Measurements from ENCODE around the gene MICU2.
A peak's percentile ranks its signal among the peaks of the same experiment; 100 is the strongest.

The MICU2 gene

GRCh38 chr13:21483748-21484147 is 120.2 kb downstream of the MICU2 start:
- DNase-seq (ENCODE audit: low spot score), result no peak

GRCh38 chr13:21481359-21481758 is 122.6 kb downstream of the MICU2 start:
- DNase-seq (ENCODE audit: low spot score), result no peak

- peak; percentile 82 for DNase-seq (ENCODE audit: low spot score)
Measured at GRCh38 chr13:21478881-21479808, 124.8 kb downstream of the MICU2 start.

- peak; percentile 95 for DNase-seq (ENCODE audit: low spot score)
Measured at GRCh38 chr13:21476893-21477472, 127.0 kb downstream of the MICU2 start.

- DNase-seq (ENCODE audit: low spot score), result no peak
Measured at GRCh38 chr13:21475115-21475514, 128.9 kb downstream of the MICU2 start.

- DNase-seq (ENCODE audit: low spot score), result no peak
Measured at GRCh38 chr13:21470785-21471184, 133.2 kb downstream of the MICU2 start.

GRCh38 chr13:21466527-21466926 is 137.4 kb downstream of the MICU2 start:
- no peak for DNase-seq (ENCODE audit: low spot score)

GRCh38 chr13:21465710-21466160 is 138.2 kb downstream of the MICU2 start:
- DNase-seq (ENCODE audit: low spot score), result no peak

- peak; percentile 35 for DNase-seq (ENCODE audit: low spot score)
Measured at GRCh38 chr13:21463424-21463823, 140.5 kb downstream of the MICU2 start.

- DNase-seq (ENCODE audit: low spot score), result no peak
Measured at GRCh38 chr13:21461131-21461530, 142.8 kb downstream of the MICU2 start.

GRCh38 chr13:21458813-21459701 is 144.9 kb downstream of the MICU2 start, which contains the start of gene ZDHHC20:
Gene ZDHHC20, minus strand, starts transcription at chr13:21459303. Its CDS starts 132 bp downstream, at chr13:21459171.
- peak; percentile 94 for DNase-seq (ENCODE audit: low spot score)

- no peak for DNase-seq (ENCODE audit: low spot score)
Measured at GRCh38 chr13:21458451-21458812, 145.5 kb downstream of the MICU2 start.

GRCh38 chr13:21453387-21454081 is 150.4 kb downstream of the MICU2 start:
- no peak for DNase-seq (ENCODE audit: low spot score)

GRCh38 chr13:21450936-21451335 is 153.0 kb downstream of the MICU2 start:
- no peak for DNase-seq (ENCODE audit: low spot score)

GRCh38 chr13:21446656-21447055 is 157.3 kb downstream of the MICU2 start:
- no peak for DNase-seq (ENCODE audit: low spot score)

- no peak for DNase-seq (ENCODE audit: low spot score)
Measured at GRCh38 chr13:21445759-21446158, 158.2 kb downstream of the MICU2 start.

- DNase-seq (ENCODE audit: low spot score), result no peak
Measured at GRCh38 chr13:21443171-21443570, 160.8 kb downstream of the MICU2 start.

Measured in Ammon's horn (tissue), 1 donor.